HG03521 (cell line): ENCODE data around the gene BANP.
"Not testable (repeated sequence)": the region's sequence is repeated elsewhere in the genome, so short reads cannot be mapped to it uniquely, and the experiment has no call there.

Experiments
- ATAC-seq: cut with Tn5 transposase; IDR thresholded peaks from one replicate; pipeline ENCODE4 v1.9.1; 2021; ENCODE audit warnings: mild to moderate bottlenecking, moderate library complexity; ENCODE audit not compliant: unreplicated experiment

Gene BANP

GRCh38 chr16:88013091-88013609 lies 61.9 kb downstream of the BANP start:
- no peak for ATAC-seq

GRCh38 chr16:88013766-88014251 lies 62.6 kb downstream of the BANP start:
- no peak for ATAC-seq

GRCh38 chr16:88014252-88014781 lies 63.1 kb downstream of the BANP start:
- ATAC-seq = no peak

- ATAC-seq = no peak
These were observed 63.9 kb downstream of the BANP start for GRCh38 chr16:88014954-88015805.

- ATAC-seq = no peak
These were observed 64.5 kb downstream of the BANP start for GRCh38 chr16:88015806-88016140.

GRCh38 chr16:88016386-88016785 lies 65.2 kb downstream of the BANP start:
- ATAC-seq = not testable (repeated sequence)

- ATAC-seq = no peak
These were observed 65.7 kb downstream of the BANP start for GRCh38 chr16:88016964-88017363.

GRCh38 chr16:88017587-88018101 lies 66.4 kb downstream of the BANP start:
- ATAC-seq = no peak

- ATAC-seq = not testable (repeated sequence)
These were observed 67.1 kb downstream of the BANP start for GRCh38 chr16:88018382-88018781.

GRCh38 chr16:88019041-88019820 lies 68.0 kb downstream of the BANP start:
- ATAC-seq = not testable (repeated sequence)

- ATAC-seq = no peak
These were observed 68.7 kb downstream of the BANP start for GRCh38 chr16:88019821-88020515.

GRCh38 chr16:88020516-88020885 lies 69.3 kb downstream of the BANP start:
- no peak for ATAC-seq

- not testable (repeated sequence) for ATAC-seq
These were observed 70.1 kb downstream of the BANP start for GRCh38 chr16:88021041-88021970.

GRCh38 chr16:88022076-88023042 lies 71.1 kb downstream of the BANP start:
- no peak for ATAC-seq

- no peak for ATAC-seq
These were observed 72.1 kb downstream of the BANP start for GRCh38 chr16:88023366-88023765.

GRCh38 chr16:88023786-88024185 lies 72.6 kb downstream of the BANP start:
- ATAC-seq = no peak

- not testable (repeated sequence) for ATAC-seq
These were observed 73.4 kb downstream of the BANP start for GRCh38 chr16:88024491-88025085.

GRCh38 chr16:88025086-88025492 lies 73.9 kb downstream of the BANP start:
- ATAC-seq = not testable (repeated sequence)
